H9 (cell line): ENCODE measurements around the gene NKX1-2. TPM values are rescaled to one million over a fixed set of nuclear protein-coding genes. Genes with fewer than 3 reads are reported as not detected.

Experiments
- DNase-seq: peaks from one replicate; pipeline ENCODE4 v3.0.0-alpha.2; 2017
- H2AFZ ChIP-seq: one replicate; pipeline ENCODE4 v1.6.1; 2013; ENCODE audit warnings: mild to moderate bottlenecking, low read length, control low read depth, moderate library complexity
- H2AK5ac ChIP-seq: 2 replicates; pipeline ENCODE4 v1.6.1; 2013; ENCODE audit warnings: low read length, control low read depth, mixed read lengths; ENCODE audit not compliant: insufficient read length
- H2BK120ac ChIP-seq: one replicate; pipeline ENCODE4 v1.6.1; 2013; ENCODE audit warnings: low read depth, mild to moderate bottlenecking, low read length, control low read depth, inconsistent platforms; ENCODE audit not compliant: poor library complexity, severe bottlenecking
- H2BK12ac ChIP-seq: 2 replicates; pipeline ENCODE4 v1.6.1; 2013; ENCODE audit warnings: low read length, control low read depth, mixed read lengths, low read depth; ENCODE audit not compliant: insufficient read length
- H2BK15ac ChIP-seq: 2 replicates; pipeline ENCODE4 v1.6.1; 2013; ENCODE audit warnings: low read depth, low read length, control low read depth
- H2BK20ac ChIP-seq: one replicate; pipeline ENCODE4 v1.6.1; 2013; ENCODE audit warnings: low read depth, mild to moderate bottlenecking, low read length, control low read depth, inconsistent platforms; ENCODE audit not compliant: poor library complexity, severe bottlenecking
- H2BK5ac ChIP-seq: 2 replicates; pipeline ENCODE4 v1.6.1; 2013; ENCODE audit warnings: low read length, control low read depth, mixed read lengths; ENCODE audit not compliant: insufficient read length
- H3K14ac ChIP-seq: 2 replicates; pipeline ENCODE4 v1.6.1; 2013; ENCODE audit warnings: low read length, control low read depth; ENCODE audit not compliant: insufficient read depth
- H3K18ac ChIP-seq: 2 replicates; pipeline ENCODE4 v1.6.1; 2013; ENCODE audit warnings: low read depth, mild to moderate bottlenecking, mixed read lengths, low read length, control low read depth; ENCODE audit not compliant: insufficient read length
- H3K23ac ChIP-seq: 2 replicates; pipeline ENCODE4 v1.6.1; 2013; ENCODE audit warnings: low read length, control low read depth, mixed read lengths, low read depth; ENCODE audit not compliant: insufficient read length
- H3K23me2 ChIP-seq: 2 replicates; pipeline ENCODE4 v1.6.1; 2013; ENCODE audit warnings: low read depth, mild to moderate bottlenecking, mixed read lengths, low read length, control low read depth; ENCODE audit not compliant: insufficient read length, poor library complexity, severe bottlenecking
- H3K27ac ChIP-seq: 2 replicates; pipeline ENCODE4 v1.5.1; 2013; ENCODE audit warnings: low read length, control low read depth, mixed read lengths, low read depth; ENCODE audit not compliant: insufficient read length
- H3K27me3 ChIP-seq: 2 replicates; pipeline ENCODE4 v1.6.1; 2013; ENCODE audit warnings: low read length, control low read depth, inconsistent platforms; ENCODE audit not compliant: insufficient read depth
- H3K4ac ChIP-seq: 2 replicates; pipeline ENCODE4 v1.6.1; 2013; ENCODE audit warnings: low read depth, mild to moderate bottlenecking, control low read depth, inconsistent platforms, low read length, moderate library complexity
- H3K4me1 ChIP-seq: 2 replicates; pipeline ENCODE4 v1.6.1; 2013; ENCODE audit warnings: low read length, control low read depth, inconsistent platforms; ENCODE audit not compliant: insufficient read depth
- H3K4me2 ChIP-seq: 2 replicates; pipeline ENCODE4 v1.6.1; 2013; ENCODE audit warnings: low read length, control low read depth, mixed read lengths; ENCODE audit not compliant: insufficient read length, insufficient read depth
- H3K56ac ChIP-seq: 2 replicates; pipeline ENCODE4 v1.6.1; 2013; ENCODE audit warnings: low read depth, mild to moderate bottlenecking, mixed read lengths, low read length, control low read depth; ENCODE audit not compliant: insufficient read length
- H3K79me1 ChIP-seq: 2 replicates; pipeline ENCODE4 v1.6.1; 2013; ENCODE audit warnings: low read depth, mild to moderate bottlenecking, moderate library complexity, low read length, control low read depth, inconsistent platforms; ENCODE audit not compliant: insufficient read depth, poor library complexity, severe bottlenecking
- H3K79me2 ChIP-seq: 2 replicates; pipeline ENCODE4 v1.6.1; 2013; ENCODE audit warnings: low read length, control low read depth, inconsistent platforms; ENCODE audit not compliant: insufficient read depth
- H3K9ac ChIP-seq: 2 replicates; pipeline ENCODE4 v1.6.1; 2013; ENCODE audit warnings: low read length, control low read depth, mixed read lengths; ENCODE audit not compliant: insufficient read length; ENCODE audit errors: extremely low read depth
- H3K9me3 ChIP-seq: one replicate; pipeline ENCODE4 v1.6.1; 2013; ENCODE audit warnings: low read depth, low read length, inconsistent platforms; ENCODE audit not compliant: control insufficient read depth
- H3T11ph ChIP-seq: one replicate; pipeline ENCODE4 v1.6.1; 2013; ENCODE audit warnings: mild to moderate bottlenecking, low read length, control low read depth, inconsistent platforms
- H4K20me1 ChIP-seq: one replicate; pipeline ENCODE4 v1.6.1; 2013; ENCODE audit not compliant: control insufficient read depth, insufficient read length, insufficient read depth
- H4K5ac ChIP-seq: 2 replicates; pipeline ENCODE4 v1.6.1; 2013; ENCODE audit warnings: low read depth, mild to moderate bottlenecking, mixed read lengths, low read length, control low read depth; ENCODE audit not compliant: insufficient read length
- H4K8ac ChIP-seq: replicated peaks from 2 replicates; pipeline ENCODE4 v1.6.1; 2013; ENCODE audit warnings: low read length, control low read depth, mixed read lengths, low read depth; ENCODE audit not compliant: insufficient read length
- H4K91ac ChIP-seq: 2 replicates; pipeline ENCODE4 v1.6.1; 2013; ENCODE audit warnings: low read depth, mild to moderate bottlenecking, moderate library complexity, mixed read lengths, low read length, control low read depth; ENCODE audit not compliant: insufficient read length
- H3K27ac Mint-ChIP-seq, 3 experiments: 2 replicates in 2 of 3; 3 replicates in 1 of 3; pipeline ENCODE4 v1.8.0; 2020 to 2021; ENCODE audit warnings: mixed read lengths in 3 of 3, mild to moderate bottlenecking in 1 of 3, moderate library complexity in 1 of 3
- H3K27me3 Mint-ChIP-seq: 2 replicates; pipeline ENCODE4 v1.8.0; 2021; ENCODE audit warnings: low read depth, mild to moderate bottlenecking, moderate library complexity, mixed read lengths
- H3K36me3 Mint-ChIP-seq, 3 experiments: 2 replicates in 2 of 3; 3 replicates in 1 of 3; pipeline ENCODE4 v1.8.0; 2020 to 2021; ENCODE audit warnings: low read depth in 3 of 3, mixed read lengths in 3 of 3; ENCODE audit not compliant: insufficient read depth in 1 of 3
- H3K4me1 Mint-ChIP-seq, 2 experiments: 2 replicates each; pipeline ENCODE4 v1.8.0; 2020; ENCODE audit warnings: mixed read lengths in 2 of 2
- H3K4me3 Mint-ChIP-seq, 2 experiments: 2 replicates in 1 of 2; 3 replicates in 1 of 2; pipeline ENCODE4 v1.8.0; 2020 to 2021; ENCODE audit warnings: mild to moderate bottlenecking in 2 of 2, mixed read lengths in 2 of 2, moderate library complexity in 1 of 2
- H3K9me3 Mint-ChIP-seq, 2 experiments: 2 replicates in 1 of 2; 3 replicates in 1 of 2; pipeline ENCODE4 v1.8.0; 2020; ENCODE audit warnings: mild to moderate bottlenecking in 2 of 2, mixed read lengths in 2 of 2, moderate library complexity in 1 of 2
- CTCF ChIP-seq: fragments of 200-600 bp; sonication (generic); conservative IDR thresholded peaks from 3 replicates; pipeline ENCODE4 v1.8.0; 2021; ENCODE audit warnings: antibody characterized with exemption, mild to moderate bottlenecking
- WGBS: extraction: QIAGEN DNeasy Blood & Tissue Kit; methylation state at CpG from one replicate; pipeline ENCODE4 v1.1.7; 2013; ENCODE audit warnings: missing lambda C conversion rate, low lambda C conversion rate, mixed read lengths; ENCODE audit not compliant: insufficient read length; ENCODE audit errors: extremely low coverage; 5-methylcytosine and 5-hydroxymethylcytosine counted together
- total RNA-seq: library from RNA; stranded (reverse); gene quantifications from 2 replicates; pipeline ENCODE4 v1.2.1, GENCODE V29; 2021

The NKX1-2 gene
- total RNA-seq, 1 experiment from 2014 or later: 15.3 TPM

GRCh38 chr10:124468624-124469023 is 18.8 kb upstream of the NKX1-2 start:
- H3K14ac ChIP-seq: no peak overlapping the region; the same call in 1 of the 2 replicates
- no peaks in the 10 kb centered on the region for H3K27me3 ChIP-seq
- H3K79me2 ChIP-seq: no peaks in the 10 kb centered on the region
- H4K91ac ChIP-seq: no peak overlapping the region
- WGBS: no CpG with 5 or more reads among the region's 13 CpGs
- no peak overlapping the region for H4K5ac ChIP-seq
- no peak overlapping the region for H3K4ac ChIP-seq
- H3K27ac Mint-ChIP-seq: peak overlapping the region in 1 of 3 experiments; percentile 94; a peak in 2 of 7 replicates
- no peak for DNase-seq
- peaks cover 57 to 65% of the 10 kb centered on the region in 2 experiments for H3K4me1 Mint-ChIP-seq
- no peak overlapping the region for H3K4me3 Mint-ChIP-seq
- peaks cover 0 to 5% (median 0%) of the 10 kb centered on the region in 3 experiments; a peak in 2 of 7 replicates for H3K36me3 Mint-ChIP-seq
- peaks cover 17% of the 10 kb centered on the region; the same call in 1 of the 2 replicates for H3K4me1 ChIP-seq
- H2AFZ ChIP-seq: no peak overlapping the region
- no peak overlapping the region for H3K4me2 ChIP-seq
- H2BK20ac ChIP-seq: no peak overlapping the region
- H3K23me2 ChIP-seq: no peaks in the 10 kb centered on the region
- H2BK12ac ChIP-seq: no peak overlapping the region
- no peak for TF ChIP-seq CTCF
- H3K18ac ChIP-seq: no peak overlapping the region
- H4K20me1 ChIP-seq: peaks cover 3% of the 10 kb centered on the region
- H4K8ac ChIP-seq: no peak overlapping the region
- no peak overlapping the region for H3K56ac ChIP-seq
- H2BK5ac ChIP-seq: no peak overlapping the region
- no peak overlapping the region for H3K23ac ChIP-seq
- H3K27me3 Mint-ChIP-seq: peaks cover 9% of the 10 kb centered on the region
- H3K9ac ChIP-seq: no peak overlapping the region
- H3K79me1 ChIP-seq: no peaks in the 10 kb centered on the region
- no peak overlapping the region for H2BK15ac ChIP-seq
- no peaks in the 10 kb centered on the region for H3K9me3 ChIP-seq
- H2BK120ac ChIP-seq: no peak overlapping the region
- H2AK5ac ChIP-seq: no peak overlapping the region
- no peak overlapping the region for H3T11ph ChIP-seq
- H3K9me3 Mint-ChIP-seq: no peaks in the 10 kb centered on the region
- no peak overlapping the region for H3K27ac ChIP-seq
